Measurements from ENCODE around the gene C2orf78. TPM values are rescaled to one million over a fixed set of nuclear protein-coding genes. Genes with fewer than 3 reads are reported as not detected.

C2orf78 gene
- total and polyA plus RNA-seq, 9 of the 15 experiments (the other 6 are each of a cell fraction or from before 2014, with no cell fraction given) = 0.04 to 0.28 (median 0.20) TPM

DNA sequence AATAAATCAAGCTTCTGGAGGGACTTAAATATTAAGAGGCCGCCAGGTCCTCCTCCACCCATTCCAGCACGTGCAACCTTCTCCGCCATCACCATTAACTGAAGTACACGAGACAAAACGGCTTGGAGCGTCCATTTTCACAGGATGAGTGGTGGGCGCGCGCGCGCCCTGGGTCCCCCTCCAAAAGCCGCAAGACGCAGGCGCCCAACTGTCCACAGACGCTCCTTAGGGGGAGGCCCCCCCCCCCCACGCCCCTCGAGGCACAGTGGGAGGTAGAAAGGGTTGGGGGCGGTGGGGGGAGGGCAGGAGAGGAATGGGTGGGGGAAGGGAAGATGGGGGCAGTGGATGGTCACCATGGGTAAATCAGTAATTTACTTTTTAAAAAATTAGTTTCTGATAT, 34.3 kb downstream of the C2orf78 start (continued):
- TF ChIP-seq, protein P1, sequence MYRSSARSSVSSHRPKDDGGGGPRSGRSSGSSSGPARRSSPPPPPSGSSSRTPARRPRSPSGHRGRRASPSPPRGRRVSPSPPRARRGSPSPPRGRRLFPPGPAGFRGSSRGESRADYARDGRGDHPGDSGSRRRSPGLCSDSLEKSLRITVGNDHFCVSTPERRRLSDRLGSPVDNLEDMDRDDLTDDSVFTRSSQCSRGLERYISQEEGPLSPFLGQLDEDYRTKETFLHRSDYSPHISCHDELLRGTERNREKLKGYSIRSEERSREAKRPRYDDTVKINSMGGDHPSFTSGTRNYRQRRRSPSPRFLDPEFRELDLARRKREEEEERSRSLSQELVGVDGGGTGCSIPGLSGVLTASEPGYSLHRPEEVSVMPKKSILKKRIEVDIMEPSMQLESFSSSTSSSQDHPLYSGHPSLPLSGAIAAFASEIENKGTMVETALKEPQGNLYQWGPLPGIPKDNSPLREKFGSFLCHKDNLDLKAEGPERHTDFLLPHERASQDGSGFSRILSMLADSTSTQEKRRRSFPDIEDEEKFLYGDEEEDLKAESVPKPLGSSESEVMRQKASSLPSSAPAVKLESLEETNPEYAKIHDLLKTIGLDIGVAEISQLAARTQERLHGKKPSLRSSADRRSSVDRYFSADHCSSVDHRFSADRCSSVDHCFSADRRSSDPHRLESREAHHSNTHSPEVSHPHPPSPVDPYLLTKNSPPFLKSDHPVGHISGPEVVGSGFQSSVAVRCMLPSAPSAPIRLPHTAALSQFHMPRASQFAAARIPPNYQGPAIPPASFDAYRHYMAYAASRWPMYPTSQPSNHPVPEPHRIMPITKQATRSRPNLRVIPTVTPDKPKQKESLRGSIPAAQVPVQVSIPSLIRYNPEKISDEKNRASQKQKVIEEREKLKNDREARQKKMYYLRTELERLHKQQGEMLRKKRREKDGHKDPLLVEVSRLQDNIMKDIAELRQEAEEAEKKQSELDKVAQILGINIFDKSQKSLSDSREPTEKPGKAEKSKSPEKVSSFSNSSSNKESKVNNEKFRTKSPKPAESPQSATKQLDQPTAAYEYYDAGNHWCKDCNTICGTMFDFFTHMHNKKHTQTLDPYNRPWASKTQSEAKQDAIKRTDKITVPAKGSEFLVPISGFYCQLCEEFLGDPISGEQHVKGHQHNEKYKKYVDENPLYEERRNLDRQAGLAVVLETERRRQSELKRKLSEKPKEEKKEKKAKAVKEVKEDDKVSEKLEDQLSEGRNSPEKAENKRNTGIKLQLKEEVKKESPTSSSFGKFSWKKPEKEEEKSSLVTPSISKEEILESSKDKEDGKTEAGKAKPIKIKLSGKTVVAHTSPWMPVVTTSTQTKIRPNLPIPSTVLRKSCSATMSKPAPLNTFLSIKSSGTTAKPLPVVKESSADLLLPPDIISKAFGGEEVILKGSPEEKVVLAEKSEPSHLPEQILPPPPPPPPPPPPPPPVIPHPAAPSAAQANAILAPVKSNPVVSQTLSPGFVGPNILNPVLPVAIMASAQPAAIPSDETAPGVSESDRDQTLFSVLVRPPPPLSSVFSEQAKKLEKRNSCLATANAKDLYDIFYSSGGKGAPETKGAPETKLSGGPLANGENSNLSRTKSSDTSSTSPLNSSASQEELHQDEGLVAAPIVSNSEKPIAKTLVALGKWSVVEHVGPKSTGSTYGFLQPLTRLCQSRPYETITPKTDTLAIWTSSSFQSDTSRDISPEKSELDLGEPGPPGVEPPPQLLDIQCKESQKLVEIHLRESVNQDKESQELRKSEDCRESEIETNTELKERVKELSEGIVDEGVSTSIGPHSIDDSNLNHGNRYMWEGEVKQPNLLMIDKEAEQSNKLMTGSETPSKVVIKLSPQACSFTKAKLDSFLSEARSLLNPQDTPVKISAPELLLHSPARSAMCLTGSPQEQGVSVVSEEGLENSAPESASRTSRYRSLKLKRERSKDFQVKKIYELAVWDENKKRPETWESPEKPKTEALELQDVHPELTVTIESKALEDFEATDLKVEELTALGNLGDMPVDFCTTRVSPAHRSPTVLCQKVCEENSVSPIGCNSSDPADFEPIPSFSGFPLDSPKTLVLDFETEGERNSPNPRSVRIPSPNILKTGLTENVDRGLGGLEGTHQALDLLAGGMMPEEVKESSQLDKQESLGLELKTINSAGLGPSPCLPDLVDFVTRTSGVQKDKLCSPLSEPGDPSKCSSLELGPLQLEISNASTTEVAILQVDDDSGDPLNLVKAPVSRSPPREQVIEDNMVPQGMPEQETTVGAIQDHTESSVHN (IDR thresholded peaks at IDR 0.05; ENCODE audit: borderline replicate concordance in 1 of 2, low read depth in 1 of 2) = no peak
- TF ChIP-seq, protein P2, sequence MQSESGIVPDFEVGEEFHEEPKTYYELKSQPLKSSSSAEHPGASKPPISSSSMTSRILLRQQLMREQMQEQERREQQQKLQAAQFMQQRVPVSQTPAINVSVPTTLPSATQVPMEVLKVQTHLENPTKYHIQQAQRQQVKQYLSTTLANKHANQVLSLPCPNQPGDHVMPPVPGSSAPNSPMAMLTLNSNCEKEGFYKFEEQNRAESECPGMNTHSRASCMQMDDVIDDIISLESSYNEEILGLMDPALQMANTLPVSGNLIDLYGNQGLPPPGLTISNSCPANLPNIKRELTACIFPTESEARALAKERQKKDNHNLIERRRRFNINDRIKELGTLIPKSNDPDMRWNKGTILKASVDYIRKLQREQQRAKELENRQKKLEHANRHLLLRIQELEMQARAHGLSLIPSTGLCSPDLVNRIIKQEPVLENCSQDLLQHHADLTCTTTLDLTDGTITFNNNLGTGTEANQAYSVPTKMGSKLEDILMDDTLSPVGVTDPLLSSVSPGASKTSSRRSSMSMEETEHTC (IDR thresholded peaks at IDR 0.05) = no peak
- TF ChIP-seq, protein P3, sequence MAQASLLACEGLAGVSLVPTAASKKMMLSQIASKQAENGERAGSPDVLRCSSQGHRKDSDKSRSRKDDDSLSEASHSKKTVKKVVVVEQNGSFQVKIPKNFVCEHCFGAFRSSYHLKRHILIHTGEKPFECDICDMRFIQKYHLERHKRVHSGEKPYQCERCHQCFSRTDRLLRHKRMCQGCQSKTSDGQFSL (CRISPR knock-in tag; IDR thresholded peaks at IDR 0.05) = no peak
- TF ChIP-seq, protein P3 (tag; IDR thresholded peaks at IDR 0.05) = no peak
- TF ChIP-seq DMBX1 (CRISPR knock-in tag; IDR thresholded peaks at IDR 0.05; ENCODE audit: borderline replicate concordance) = no peak
